ENCODE measurements around the gene IGFBPL1.
"Not testable (repeated sequence)": the region's sequence is repeated elsewhere in the genome, so short reads cannot be mapped to it uniquely, and the experiment has no call there.

Gene IGFBPL1

GRCh38 chr9:38423973-38424843 lies at the start of gene IGFBPL1:
Gene IGFBPL1 (minus strand): TSS chr9:38424454. CDS start chr9:38424424, 30 bp downstream.
- DNase-seq = no peak

- DNase-seq = not testable (repeated sequence)
Observed at GRCh38 chr9:38472583-38473249, 48.5 kb upstream of the IGFBPL1 start.

GRCh38 chr9:38467404-38467803 lies 43.1 kb upstream of the IGFBPL1 start:
- no peak for DNase-seq

- no peak for DNase-seq
Observed at GRCh38 chr9:38453835-38454234, 29.6 kb upstream of the IGFBPL1 start.

- DNase-seq = no peak
Observed at GRCh38 chr9:38451162-38451561, 26.9 kb upstream of the IGFBPL1 start.

- DNase-seq = no peak
Observed at GRCh38 chr9:38447703-38448102, 23.4 kb upstream of the IGFBPL1 start.

GRCh38 chr9:38445154-38446043 lies 21.1 kb upstream of the IGFBPL1 start:
- DNase-seq = no peak

- no peak for DNase-seq
Observed at GRCh38 chr9:38443597-38443996, 19.3 kb upstream of the IGFBPL1 start.

GRCh38 chr9:38443181-38443580 lies 18.9 kb upstream of the IGFBPL1 start:
- no peak for DNase-seq

- DNase-seq = no peak
Observed at GRCh38 chr9:38442473-38443096, 18.3 kb upstream of the IGFBPL1 start.

GRCh38 chr9:38441347-38442085 lies 17.3 kb upstream of the IGFBPL1 start:
- no peak for DNase-seq

- DNase-seq = no peak
Observed at GRCh38 chr9:38440516-38440915, 16.3 kb upstream of the IGFBPL1 start.

GRCh38 chr9:38439916-38440301 lies 15.7 kb upstream of the IGFBPL1 start:
- no peak for DNase-seq

- no peak for DNase-seq
Observed at GRCh38 chr9:38439291-38439915, 15.1 kb upstream of the IGFBPL1 start.

- DNase-seq = no peak
Observed at GRCh38 chr9:38437193-38437823, 13.1 kb upstream of the IGFBPL1 start.

- no peak for DNase-seq
Observed at GRCh38 chr9:38436708-38437107, 12.5 kb upstream of the IGFBPL1 start.

- DNase-seq = no peak
Observed at GRCh38 chr9:38435521-38435920, 11.3 kb upstream of the IGFBPL1 start.

GRCh38 chr9:38434853-38435252 lies 10.6 kb upstream of the IGFBPL1 start:
- DNase-seq = no peak

- DNase-seq = no peak
Observed at GRCh38 chr9:38434365-38434764, 10.1 kb upstream of the IGFBPL1 start.

- DNase-seq = peak; percentile 46
Observed at GRCh38 chr9:38432922-38433510, 8.8 kb upstream of the IGFBPL1 start.

GRCh38 chr9:38431116-38431515 lies 6.9 kb upstream of the IGFBPL1 start:
- DNase-seq = no peak
